K562 (cell line): Measurements from ENCODE around the gene KIF25.

Source experiments
- CBFB ChIP-seq: sonication (generic); formaldehyde crosslinking; IDR thresholded peaks from 2 replicates; pipeline ENCODE4 v1.4.0; 2020; ENCODE audit warnings: mild to moderate bottlenecking, missing genetic modification reagents
- DPF2 ChIP-seq: fragments of 450-650 bp; IDR thresholded peaks from 2 replicates; pipeline ENCODE4 v1.6.1; 2016
- KDM1A ChIP-seq, 2 experiments: fragments of 450-650 bp; IDR thresholded peaks; 2 replicates each; pipeline ENCODE4 v1.6.1; 2016; ENCODE audit warnings: mild to moderate bottlenecking in 2 of 2
- NFIC ChIP-seq: fragments of 450-650 bp; IDR thresholded peaks from 2 replicates; pipeline ENCODE4 v1.6.1; 2017; ENCODE audit warnings: mild to moderate bottlenecking, inconsistent platforms
- RAD51 ChIP-seq: fragments of 450-650 bp; IDR thresholded peaks from 2 replicates; pipeline ENCODE4 v1.7.1; 2016; ENCODE audit warnings: low read depth, mild to moderate bottlenecking, borderline replicate concordance
- ZNF445 ChIP-seq: fragments of 250-450 bp; sonication (Bioruptor Pico); IDR thresholded peaks from 2 replicates; pipeline ENCODE4 v1.4.0; 2020; ENCODE audit warnings: low read depth, mild to moderate bottlenecking, moderate library complexity
- TF ChIP-seq, protein P1 (sequence below), 3 experiments: IDR thresholded peaks in 2 of 3; conservative IDR thresholded peaks in 1 of 3; 2 replicates each; pipeline ENCODE4 v1.5.1; 2011 to 2012; ENCODE audit warnings: low read length in 3 of 3, mild to moderate bottlenecking in 3 of 3, control low read depth in 2 of 3, improper control_type of control experiment in 1 of 3, inconsistent platforms in 1 of 3, low read depth in 1 of 3, mixed read lengths in 1 of 3, moderate library complexity in 1 of 3; ENCODE audit not compliant: insufficient read depth in 2 of 3
- TF ChIP-seq, protein P2 (sequence below): fragments of 450-650 bp; IDR thresholded peaks from 2 replicates; pipeline ENCODE4 v1.6.1; 2017; ENCODE audit warnings: mild to moderate bottlenecking, moderate library complexity

DNA sequence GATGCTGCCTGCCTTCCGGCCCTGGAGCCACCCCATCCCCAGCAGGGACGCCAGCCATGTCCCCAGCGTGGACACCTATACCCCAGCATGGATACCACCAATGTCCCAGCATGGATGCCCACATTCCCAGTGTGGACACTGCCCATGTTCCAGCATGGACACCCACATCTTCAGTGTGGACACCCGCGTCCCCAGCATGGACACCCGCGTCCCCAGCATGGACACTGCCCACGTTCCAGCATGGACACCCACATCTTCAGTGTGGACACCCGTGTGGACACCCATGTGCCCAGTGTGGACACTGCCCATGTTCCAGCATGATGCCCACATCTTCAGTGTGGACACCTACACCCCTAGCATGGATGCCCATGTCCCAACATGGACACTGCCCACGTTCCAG, 88.6 kb downstream of the KIF25 start:
- TF ChIP-seq, protein P1, sequence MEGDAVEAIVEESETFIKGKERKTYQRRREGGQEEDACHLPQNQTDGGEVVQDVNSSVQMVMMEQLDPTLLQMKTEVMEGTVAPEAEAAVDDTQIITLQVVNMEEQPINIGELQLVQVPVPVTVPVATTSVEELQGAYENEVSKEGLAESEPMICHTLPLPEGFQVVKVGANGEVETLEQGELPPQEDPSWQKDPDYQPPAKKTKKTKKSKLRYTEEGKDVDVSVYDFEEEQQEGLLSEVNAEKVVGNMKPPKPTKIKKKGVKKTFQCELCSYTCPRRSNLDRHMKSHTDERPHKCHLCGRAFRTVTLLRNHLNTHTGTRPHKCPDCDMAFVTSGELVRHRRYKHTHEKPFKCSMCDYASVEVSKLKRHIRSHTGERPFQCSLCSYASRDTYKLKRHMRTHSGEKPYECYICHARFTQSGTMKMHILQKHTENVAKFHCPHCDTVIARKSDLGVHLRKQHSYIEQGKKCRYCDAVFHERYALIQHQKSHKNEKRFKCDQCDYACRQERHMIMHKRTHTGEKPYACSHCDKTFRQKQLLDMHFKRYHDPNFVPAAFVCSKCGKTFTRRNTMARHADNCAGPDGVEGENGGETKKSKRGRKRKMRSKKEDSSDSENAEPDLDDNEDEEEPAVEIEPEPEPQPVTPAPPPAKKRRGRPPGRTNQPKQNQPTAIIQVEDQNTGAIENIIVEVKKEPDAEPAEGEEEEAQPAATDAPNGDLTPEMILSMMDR (IDR thresholded peaks at IDR 0.05 in 2 of 3, conservative IDR thresholded peaks at IDR 0.05 in 1 of 3; ENCODE audit: insufficient read depth in 2 of 3, low read depth in 1 of 3, low read length in 3 of 3): no peak
- no peak for TF ChIP-seq ZNF445 (CRISPR knock-in tag)
- TF ChIP-seq DPF2: no peak
- no peak for TF ChIP-seq CBFB (CRISPR knock-in tag)
- TF ChIP-seq, protein P2, sequence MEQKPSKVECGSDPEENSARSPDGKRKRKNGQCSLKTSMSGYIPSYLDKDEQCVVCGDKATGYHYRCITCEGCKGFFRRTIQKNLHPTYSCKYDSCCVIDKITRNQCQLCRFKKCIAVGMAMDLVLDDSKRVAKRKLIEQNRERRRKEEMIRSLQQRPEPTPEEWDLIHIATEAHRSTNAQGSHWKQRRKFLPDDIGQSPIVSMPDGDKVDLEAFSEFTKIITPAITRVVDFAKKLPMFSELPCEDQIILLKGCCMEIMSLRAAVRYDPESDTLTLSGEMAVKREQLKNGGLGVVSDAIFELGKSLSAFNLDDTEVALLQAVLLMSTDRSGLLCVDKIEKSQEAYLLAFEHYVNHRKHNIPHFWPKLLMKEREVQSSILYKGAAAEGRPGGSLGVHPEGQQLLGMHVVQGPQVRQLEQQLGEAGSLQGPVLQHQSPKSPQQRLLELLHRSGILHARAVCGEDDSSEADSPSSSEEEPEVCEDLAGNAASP: no peak
- TF ChIP-seq KDM1A (IDR thresholded peaks at IDR 0.05): no peak
- no peak for TF ChIP-seq RAD51
- no peak for TF ChIP-seq NFIC
